NCI-H1048 (cell line): ENCODE results near the gene ARHGEF4.

Experiments used
- DNase-seq: peaks from one replicate; lab custom pipeline; 2025; lab: John Stamatoyannopoulos, UW

Gene ARHGEF4

DNA sequence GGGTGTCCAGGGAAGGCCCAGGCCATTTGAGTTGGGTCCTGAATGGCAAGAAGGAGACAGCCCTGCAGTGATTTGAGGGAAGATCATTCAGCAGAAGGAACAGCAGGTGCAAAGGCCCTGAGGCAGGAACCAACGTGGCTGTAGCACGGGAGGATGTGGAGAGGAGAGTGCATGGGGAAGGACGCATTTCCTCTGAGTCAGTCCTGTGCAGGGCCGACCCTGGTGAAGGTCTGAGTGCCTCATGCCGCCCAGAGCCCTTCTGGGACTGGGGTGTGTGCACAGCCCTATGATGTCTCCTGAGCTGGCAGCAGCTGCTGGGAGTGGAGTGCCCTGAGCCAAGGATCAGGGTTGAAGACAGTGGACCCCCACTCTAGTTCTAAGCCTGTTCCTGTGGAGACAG lies 17.9 kb upstream of the ARHGEF4 start:
- DNase-seq = no peak

- DNase-seq = no peak
Measured at GRCh38 chr2:130819226-130819607, 17.5 kb upstream of the ARHGEF4 start.

GRCh38 chr2:130819608-130820278 lies 17.0 kb upstream of the ARHGEF4 start:
- DNase-seq = no peak

GRCh38 chr2:130820279-130820861 lies 16.3 kb upstream of the ARHGEF4 start:
- DNase-seq = no peak

DNA sequence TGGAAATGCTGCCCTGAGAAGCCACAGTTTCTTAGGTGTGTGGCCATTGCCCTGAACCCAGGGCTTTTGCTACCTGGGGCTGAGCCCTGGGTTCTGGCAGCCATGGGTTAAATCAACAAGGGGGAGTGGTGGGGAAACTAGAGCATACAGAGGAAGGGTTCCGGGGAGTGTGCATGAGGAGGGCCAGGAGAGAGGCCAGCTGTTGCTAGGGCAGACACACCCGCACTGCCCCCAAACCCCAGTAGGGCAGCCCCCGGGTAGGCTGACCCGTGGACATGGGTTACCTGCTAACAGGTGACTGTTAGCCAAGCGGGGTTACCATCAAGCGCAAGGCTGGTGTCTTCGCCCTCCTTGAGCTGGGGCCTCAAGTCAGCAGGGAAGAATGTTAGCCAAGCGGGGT lies 14.8 kb upstream of the ARHGEF4 start:
- no peak for DNase-seq

DNA sequence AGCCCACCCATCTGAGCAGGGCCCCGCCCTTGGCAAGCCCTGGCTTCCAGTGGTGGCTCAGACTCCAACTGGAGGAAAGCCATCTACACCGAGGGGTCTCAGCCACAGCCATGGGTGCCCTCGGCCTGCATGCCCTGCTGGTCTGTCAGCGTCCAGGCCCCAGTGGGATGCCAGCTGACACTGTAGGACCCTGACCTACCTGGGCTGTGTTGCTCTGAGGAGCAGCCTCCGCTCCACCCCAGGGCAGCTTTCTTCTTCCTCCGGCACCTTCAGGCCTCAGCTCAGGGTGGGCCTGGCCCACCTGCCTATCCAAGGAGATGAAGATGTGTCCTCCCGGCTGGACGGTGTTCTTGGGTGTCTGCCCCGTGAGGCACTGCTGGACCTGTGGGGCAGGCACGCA lies 13.9 kb upstream of the ARHGEF4 start:
- no peak for DNase-seq

DNA sequence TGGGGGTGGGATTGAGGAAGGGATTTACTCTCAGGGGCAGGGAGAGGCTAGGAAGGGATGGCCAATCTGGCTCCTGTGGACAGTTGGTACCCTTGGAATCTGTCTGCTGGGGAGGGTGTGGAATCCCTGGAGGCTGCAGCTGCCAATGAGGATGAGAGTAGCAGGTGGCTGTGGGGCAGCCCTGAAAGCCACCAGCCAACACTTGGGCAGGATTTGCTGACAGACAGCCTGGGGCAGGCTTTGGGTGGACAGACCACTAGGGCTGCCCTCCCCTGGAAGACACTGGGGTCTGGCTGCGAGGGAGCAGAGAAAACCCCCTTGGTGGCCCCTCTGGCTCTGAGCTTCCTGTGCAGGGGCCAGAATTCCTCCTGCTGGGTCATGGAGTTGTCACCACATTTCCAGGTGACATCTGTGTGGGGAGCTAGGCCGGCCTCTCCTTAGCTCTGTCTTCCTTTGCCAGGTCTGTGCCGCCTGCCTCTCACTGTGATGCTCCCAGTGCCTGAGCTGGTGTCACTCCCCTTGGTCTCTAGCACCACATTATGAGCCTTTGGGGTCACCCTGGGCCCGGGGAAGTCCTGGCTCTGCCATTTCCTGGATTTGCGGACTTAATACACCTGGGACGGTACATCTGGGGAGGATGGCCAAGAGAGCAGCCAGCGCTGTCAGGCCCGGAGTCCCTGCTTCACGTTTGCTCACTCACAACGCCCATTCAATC lies 13.4 kb upstream of the ARHGEF4 start:
- DNase-seq = no peak

- DNase-seq = no peak
Measured at GRCh38 chr2:130823886-130824491, 12.7 kb upstream of the ARHGEF4 start.

DNA sequence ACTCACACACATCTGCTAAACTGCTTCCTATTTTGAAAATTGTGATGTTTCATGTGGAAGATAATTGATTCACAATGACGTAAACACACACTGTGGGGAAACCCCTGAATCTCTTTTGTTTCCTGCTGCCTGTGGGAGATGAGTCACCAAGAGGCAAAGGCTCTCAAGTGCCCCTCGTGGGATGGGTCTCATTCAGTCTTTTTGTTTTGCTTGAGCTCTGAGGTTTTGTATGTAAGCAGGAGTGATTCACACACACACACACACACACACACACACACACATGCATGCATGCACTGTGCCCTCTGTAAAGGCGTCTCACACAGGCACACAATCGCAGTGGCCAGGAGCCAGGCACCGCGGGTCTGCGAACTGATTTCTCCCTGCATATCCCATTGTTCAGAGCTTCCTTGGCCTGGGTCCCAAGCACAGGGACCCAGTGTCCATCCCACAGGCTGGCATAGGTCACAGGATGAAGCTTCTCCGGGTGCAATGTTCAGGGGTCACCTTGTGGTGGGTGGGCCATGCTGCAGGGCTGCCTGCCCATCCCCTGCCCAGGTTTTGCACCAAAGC lies 12.1 kb upstream of the ARHGEF4 start:
- no peak for DNase-seq

GRCh38 chr2:130825231-130825965 lies 11.3 kb upstream of the ARHGEF4 start:
- no peak for DNase-seq

DNA sequence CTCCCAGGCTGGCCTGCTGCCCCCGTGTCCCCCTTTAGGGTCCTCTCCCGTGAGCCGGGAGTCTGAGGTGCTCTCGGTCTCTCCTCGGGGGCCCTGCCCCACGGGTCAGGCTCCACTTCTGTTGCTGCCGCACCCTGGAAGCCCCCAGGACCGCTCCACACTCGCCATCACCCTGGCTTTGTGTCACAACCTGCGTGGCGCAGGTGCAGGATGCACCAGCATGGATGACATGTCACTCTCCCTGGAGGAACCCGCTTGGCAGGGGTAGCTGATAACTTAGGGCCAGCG lies 10.8 kb upstream of the ARHGEF4 start:
- no peak for DNase-seq

DNA sequence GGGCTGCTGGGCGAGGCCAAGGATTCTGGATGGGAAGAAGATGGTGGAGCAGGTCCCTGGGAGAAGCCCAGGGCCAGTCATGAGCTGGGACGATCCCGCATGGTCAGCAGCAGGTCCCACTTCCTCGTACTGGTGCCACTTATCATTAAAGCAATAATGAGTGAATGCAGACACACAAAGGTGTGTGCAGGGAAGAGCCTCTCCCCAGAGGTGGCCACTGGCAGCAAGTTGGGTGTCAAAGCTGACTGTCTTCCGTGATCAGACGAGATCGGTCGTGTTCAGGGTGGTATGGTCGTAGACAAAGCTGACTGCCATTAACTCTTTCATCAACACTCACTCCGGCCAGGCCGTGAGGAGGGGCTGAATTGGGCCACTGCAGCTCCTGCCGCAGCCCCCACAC lies 10.3 kb upstream of the ARHGEF4 start:
- no peak for DNase-seq

DNA sequence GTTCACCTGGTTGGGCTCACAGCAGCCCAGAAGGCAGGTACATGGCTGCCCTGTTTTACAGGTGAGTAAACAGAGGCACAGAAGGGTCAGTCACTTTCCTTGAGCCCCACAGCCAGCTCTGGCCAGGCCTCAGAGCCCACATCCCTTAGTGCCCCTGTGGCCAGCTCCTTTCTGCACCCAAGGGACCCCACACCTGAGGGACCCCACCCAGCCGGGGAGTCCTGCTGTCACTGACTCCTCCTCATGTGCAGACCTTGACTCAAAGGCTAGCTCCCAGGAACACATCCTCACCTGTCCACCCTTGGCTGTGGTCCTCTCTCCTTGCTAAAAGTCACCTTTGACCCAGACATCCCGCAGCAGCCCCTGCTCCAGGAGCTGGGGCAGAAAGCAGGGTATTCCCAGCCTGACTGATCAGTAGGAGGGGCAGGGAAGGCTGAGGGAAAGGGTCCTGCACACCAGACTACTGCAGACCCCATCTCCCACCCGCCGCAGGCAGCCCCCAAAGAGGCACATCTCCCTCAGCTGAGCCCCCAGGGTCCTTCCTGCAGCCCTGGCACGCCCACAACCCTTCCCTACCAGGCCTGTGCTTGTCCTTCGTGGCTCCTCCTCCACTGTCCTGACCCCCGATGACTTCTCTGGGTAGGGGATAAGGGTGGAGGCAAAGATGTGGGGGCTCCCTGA lies 9.8 kb upstream of the ARHGEF4 start:
- no peak for DNase-seq

- no peak for DNase-seq
Measured at GRCh38 chr2:130827502-130828251, 9.0 kb upstream of the ARHGEF4 start.

DNA sequence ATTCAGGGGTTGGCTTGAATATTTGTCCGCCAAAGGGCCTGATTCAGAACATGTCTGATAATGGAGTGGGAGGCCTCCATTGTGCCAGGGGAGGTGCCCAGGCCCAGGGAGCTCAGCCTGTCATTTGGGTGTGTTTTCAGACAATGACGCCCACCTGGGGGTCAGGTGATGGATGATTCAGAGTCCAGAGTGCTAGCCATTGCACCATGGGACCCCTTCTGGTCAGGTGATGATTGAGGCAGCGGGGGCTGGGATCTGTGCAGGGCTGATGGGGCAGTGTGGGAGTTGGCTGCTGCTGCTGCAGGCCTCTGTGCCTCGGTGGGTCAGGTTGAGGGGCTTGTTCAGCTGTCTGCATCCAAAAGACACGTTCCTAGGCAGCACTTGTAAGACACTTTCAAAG lies 8.3 kb upstream of the ARHGEF4 start:
- no peak for DNase-seq

- DNase-seq = no peak
Measured at GRCh38 chr2:130829015-130829414, 7.7 kb upstream of the ARHGEF4 start.

- no peak for DNase-seq
Measured at GRCh38 chr2:130830538-130830937, 6.2 kb upstream of the ARHGEF4 start.

DNA sequence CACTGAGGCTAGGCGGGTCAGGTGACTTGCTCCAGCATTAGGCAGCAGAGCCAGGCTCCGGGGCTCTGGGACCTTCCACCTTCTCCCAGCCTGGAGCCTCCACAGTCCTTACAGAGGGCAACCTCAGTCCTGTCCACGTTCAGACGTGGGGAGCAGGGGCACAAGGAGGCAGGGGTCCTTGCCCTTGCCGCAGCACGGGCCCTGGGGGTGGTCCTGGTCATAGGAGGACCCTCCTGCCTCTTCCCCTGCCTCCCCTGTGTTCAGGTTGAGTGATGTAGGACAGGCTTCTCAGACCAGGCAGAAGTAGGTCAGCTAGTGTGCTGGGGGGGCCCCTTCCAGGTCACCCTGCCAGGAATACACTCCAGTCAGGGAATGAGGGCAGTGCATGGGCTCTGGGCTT lies 5.4 kb upstream of the ARHGEF4 start:
- DNase-seq = no peak

DNA sequence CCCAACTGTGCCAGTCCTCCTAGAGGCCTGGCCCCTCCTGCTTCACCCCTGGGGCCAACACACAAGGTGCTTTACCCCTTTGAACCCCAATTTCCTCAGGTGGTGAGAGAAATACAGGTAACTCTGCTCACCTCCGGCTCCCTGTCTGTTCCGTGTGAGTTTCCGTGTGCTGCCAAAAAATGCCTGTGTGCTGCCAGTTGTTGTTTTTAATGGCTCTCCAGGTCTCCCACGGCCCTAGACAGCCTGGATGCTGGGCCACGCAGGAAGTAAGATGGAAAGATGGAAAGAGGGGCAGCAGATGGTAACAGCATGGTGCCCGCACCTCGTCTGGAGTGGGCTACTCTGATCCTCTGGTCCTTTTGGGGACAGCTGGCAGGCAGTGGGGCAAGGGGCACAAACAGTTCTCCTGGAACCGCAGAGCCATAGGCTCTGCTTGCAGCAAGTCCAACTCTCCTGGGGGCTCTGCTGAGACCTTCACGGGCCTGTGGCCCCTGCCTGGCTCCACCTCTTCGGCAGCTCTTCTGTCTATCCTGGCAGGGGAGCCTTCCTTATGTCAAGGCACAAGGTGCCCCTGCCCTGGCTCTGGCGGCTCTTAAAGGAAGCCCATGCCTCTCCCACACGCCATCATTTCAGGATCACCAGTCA lies 4.3 kb upstream of the ARHGEF4 start:
- DNase-seq = no peak

- DNase-seq = no peak
Measured at GRCh38 chr2:130834091-130834930, 2.4 kb upstream of the ARHGEF4 start.
